ENCODE measurements around the gene DDX47.
"Not testable (repeated sequence)": the region's sequence is repeated elsewhere in the genome, so short reads cannot be mapped to it uniquely, and the experiment has no call there.

The DDX47 gene

GRCh38 chr12:12875301-12875700, 62.2 kb downstream of the DDX47 start:
- FAIRE-seq, result not testable (repeated sequence)

DNA sequence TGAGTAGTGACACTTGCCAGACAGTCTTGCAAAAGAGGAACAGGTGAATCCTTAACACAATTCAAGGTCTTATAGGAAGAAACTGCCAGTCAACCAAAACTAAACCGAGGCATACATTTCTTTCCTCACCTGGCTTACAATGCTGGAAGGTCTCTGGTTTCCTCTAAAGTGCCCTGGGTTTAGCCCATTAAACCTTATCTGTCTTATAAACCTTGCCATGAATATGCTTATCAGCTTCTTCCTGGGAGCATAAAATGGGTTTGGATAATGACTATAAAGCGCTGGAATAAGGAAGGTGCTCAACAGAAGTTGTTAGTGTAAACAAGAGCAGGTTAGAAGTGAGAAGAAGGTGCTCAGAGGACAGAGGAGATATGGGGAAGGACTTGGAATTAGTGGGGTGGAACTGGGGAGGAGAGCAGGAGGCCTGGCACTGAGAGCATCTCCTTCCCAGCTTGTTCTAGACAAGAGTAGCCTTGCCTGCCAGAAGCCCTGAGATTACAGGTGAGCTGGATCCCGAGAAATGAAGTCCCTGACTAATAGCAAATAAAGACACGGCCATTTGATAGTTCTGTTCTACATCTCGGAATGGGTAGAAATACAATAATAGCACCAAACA, 64.1 kb downstream of the DDX47 start:
- FAIRE-seq, result no peak

DNA sequence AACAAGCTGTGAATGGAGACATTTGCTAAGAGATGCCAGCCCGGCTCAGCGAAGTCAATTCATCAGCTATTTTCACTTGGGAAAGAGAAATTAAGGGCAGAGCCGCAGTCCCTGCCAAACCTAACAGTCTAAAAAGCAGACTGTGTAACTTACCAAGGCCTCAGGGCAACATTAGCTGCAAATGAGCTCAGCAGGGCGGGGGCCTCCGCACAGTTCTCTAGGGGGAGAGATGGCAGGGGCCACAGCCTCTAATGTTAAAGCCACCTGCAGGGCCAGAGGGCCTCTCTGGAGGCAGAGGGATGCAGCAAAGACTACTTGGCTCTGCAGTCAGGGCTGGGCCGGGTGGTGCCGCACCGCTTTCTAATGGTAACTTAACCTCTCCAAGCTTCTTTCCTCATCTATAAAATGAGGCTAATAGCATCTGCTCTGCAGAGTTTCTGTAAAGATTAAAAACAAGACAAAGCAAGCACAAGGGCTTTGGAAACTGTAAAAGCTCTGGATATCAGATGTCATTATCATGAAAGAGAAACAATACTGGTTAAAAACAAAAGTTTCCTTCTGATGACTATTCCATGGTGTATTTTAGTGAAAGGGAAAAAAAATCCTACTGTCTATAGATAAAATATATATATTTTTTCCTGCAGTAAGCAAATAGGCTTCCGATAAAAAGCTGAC, 64.8 kb downstream of the DDX47 start:
- no peak for FAIRE-seq

All from A204.1 (cell line).